HL-60 (cell line): Measurements from ENCODE around the gene OSBPL2.
A peak's percentile ranks its signal among the peaks of the same experiment; 100 is the strongest.

Source experiments
- DNase-seq, 2 experiments: peaks; one replicate each; pipeline ENCODE4 v3.0.0-alpha.2; 2010 to 2020; ENCODE audit warnings: low read depth in 1 of 2, low spot score in 1 of 2
- H3K27ac ChIP-seq: fragments of 250-450 bp; sonication (Bioruptor Pico); replicated peaks from 2 replicates; pipeline ENCODE4 v1.5.1; 2020; ENCODE audit warnings: mild to moderate bottlenecking, moderate library complexity
- H3K27me3 ChIP-seq: fragments of 250-450 bp; sonication (Bioruptor Pico); 2 replicates; pipeline ENCODE4 v1.5.1; 2021; ENCODE audit warnings: mild to moderate bottlenecking, moderate library complexity; ENCODE audit not compliant: insufficient read depth, poor library complexity, severe bottlenecking
- H3K4me3 ChIP-seq: replicated peaks from 2 replicates; pipeline ENCODE4 v1.5.1; 2011; ENCODE audit warnings: mild to moderate bottlenecking, control low read depth, low read length; ENCODE audit not compliant: insufficient read depth
- GABPA ChIP-seq: IDR thresholded peaks from 2 replicates; pipeline ENCODE4 v1.6.1; 2012; ENCODE audit warnings: low read depth
- POLR2AphosphoS5 ChIP-seq: IDR thresholded peaks from 2 replicates; pipeline ENCODE4 v1.6.1; 2012; ENCODE audit warnings: low read depth
- SPI1 ChIP-seq: IDR thresholded peaks from 2 replicates; pipeline ENCODE4 v1.6.1; 2012; ENCODE audit warnings: low read depth, mild to moderate bottlenecking, borderline replicate concordance
- TF ChIP-seq, protein P1 (sequence below): IDR thresholded peaks from 2 replicates; pipeline ENCODE4 v1.6.1; 2012; ENCODE audit warnings: low read depth; ENCODE audit not compliant: insufficient replicate concordance
- TF ChIP-seq, protein P2 (sequence below): IDR thresholded peaks from one replicate; pipeline ENCODE4 v1.5.1; 2011; ENCODE audit warnings: low read length, control low read depth, inconsistent platforms; ENCODE audit not compliant: insufficient read depth

Gene OSBPL2

DNA sequence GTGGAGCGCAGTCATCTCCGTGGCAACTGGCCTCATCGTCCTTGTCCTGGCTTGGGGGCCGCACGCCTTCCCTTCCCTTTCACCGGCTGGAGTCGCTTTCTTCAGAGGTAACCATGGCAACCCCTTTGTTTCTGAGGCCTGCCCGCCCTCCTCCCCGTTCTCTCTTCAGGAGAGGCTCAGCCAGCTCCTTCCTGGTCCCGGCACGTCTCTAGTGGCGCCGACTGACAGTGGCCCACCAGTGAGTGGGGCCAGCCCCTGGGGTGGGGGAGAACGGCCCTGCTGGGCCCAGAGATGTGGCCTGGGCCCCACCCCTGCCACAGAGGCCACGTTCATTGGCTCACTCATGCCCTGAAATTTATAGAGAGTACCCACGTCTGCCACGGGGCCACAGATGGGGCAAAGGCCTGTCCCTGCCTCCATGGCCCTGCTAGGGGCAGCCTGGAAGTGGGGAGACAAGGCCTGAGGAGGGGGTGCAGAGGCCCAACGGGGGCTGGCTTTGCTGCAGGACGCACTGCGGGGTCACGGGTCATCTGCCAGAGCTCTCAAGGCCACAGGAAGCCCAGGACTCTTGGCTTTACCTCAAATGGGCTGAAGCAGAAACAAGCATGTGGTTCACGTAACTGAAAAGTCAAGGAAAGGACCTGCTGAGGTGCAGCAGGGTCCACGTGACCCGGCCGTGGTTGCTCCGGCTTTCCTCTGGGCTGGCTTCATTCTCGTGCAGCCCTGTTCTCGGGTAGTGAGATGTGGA lies 1.4 kb upstream of the OSBPL2 start:
- no peak for DNase-seq
- TF ChIP-seq, protein P1, sequence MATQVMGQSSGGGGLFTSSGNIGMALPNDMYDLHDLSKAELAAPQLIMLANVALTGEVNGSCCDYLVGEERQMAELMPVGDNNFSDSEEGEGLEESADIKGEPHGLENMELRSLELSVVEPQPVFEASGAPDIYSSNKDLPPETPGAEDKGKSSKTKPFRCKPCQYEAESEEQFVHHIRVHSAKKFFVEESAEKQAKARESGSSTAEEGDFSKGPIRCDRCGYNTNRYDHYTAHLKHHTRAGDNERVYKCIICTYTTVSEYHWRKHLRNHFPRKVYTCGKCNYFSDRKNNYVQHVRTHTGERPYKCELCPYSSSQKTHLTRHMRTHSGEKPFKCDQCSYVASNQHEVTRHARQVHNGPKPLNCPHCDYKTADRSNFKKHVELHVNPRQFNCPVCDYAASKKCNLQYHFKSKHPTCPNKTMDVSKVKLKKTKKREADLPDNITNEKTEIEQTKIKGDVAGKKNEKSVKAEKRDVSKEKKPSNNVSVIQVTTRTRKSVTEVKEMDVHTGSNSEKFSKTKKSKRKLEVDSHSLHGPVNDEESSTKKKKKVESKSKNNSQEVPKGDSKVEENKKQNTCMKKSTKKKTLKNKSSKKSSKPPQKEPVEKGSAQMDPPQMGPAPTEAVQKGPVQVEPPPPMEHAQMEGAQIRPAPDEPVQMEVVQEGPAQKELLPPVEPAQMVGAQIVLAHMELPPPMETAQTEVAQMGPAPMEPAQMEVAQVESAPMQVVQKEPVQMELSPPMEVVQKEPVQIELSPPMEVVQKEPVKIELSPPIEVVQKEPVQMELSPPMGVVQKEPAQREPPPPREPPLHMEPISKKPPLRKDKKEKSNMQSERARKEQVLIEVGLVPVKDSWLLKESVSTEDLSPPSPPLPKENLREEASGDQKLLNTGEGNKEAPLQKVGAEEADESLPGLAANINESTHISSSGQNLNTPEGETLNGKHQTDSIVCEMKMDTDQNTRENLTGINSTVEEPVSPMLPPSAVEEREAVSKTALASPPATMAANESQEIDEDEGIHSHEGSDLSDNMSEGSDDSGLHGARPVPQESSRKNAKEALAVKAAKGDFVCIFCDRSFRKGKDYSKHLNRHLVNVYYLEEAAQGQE, result no peak
- TF ChIP-seq, protein P2, sequence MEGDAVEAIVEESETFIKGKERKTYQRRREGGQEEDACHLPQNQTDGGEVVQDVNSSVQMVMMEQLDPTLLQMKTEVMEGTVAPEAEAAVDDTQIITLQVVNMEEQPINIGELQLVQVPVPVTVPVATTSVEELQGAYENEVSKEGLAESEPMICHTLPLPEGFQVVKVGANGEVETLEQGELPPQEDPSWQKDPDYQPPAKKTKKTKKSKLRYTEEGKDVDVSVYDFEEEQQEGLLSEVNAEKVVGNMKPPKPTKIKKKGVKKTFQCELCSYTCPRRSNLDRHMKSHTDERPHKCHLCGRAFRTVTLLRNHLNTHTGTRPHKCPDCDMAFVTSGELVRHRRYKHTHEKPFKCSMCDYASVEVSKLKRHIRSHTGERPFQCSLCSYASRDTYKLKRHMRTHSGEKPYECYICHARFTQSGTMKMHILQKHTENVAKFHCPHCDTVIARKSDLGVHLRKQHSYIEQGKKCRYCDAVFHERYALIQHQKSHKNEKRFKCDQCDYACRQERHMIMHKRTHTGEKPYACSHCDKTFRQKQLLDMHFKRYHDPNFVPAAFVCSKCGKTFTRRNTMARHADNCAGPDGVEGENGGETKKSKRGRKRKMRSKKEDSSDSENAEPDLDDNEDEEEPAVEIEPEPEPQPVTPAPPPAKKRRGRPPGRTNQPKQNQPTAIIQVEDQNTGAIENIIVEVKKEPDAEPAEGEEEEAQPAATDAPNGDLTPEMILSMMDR, result no peak
- TF ChIP-seq GABPA (no peak), POLR2AphosphoS5 (no peak), SPI1 (no peak)
- Histone ChIP-seq H3K27ac (no peak overlapping the region), H3K4me3 (no peak overlapping the region), H3K27me3 (no peaks in the 10 kb centered on the region)

DNA sequence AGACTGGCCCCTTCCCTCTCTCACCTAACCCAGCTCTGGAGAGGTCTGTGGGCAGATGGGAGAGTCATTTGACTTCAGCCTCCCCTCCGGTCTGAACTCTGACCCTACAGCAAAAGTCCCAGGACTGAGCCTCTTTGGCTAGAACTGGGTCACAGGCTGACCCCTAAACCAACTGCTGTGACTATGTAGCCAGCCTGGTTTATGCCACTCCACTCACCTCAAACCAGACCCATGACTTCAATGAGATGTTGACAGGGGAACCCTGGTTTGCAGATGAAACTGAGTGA lies 864 bp upstream of the OSBPL2 start:
- Histone ChIP-seq H3K27me3 (no peaks in the 10 kb centered on the region), H3K4me3 (no peak overlapping the region; the same call in 1 of the 2 replicates), H3K27ac (no peak overlapping the region)
- TF ChIP-seq SPI1 (no peak), GABPA (no peak), POLR2AphosphoS5 (no peak)
- TF ChIP-seq, protein P2, result no peak
- TF ChIP-seq, protein P1, result no peak
- DNase-seq, result no peak

DNA sequence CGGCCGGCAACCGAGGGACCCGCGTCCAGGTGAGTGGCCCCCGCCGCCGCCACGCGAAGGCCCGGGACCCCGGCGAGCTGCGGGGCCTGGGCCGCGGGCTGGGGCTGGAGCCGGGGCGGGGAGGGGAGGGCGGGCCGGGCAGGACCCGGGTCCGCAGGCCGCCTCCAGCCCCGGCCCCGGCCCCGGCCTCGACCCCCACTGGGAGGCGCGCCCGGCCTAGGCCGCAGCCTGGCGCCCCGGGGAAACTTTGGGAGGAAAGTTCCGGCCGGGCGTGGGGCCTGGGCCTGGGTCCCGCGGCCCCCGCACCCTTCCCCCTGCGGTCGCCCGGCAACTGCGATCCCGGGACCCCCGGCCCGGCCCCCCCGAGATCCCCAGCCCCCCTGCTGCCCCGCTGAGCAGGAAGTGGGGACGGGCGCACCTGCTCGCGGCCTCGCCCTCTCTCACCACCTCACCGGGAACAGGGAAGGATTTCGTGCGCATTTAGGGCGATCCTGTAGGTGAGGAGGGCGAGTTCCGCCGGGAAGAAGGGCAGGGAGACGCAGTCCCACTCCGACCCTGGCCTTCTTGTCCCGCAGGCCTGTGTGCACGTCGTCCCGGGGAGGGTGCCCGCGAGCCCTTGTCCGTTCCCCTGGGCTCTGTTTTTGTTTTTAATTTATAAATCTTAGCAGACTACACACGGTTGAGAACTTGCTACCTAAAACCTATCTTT lies 402 bp downstream of the OSBPL2 start:
- TF ChIP-seq, protein P2, result no peak
- TF ChIP-seq POLR2AphosphoS5 (no peak), GABPA (no peak), SPI1 (no peak)
- TF ChIP-seq, protein P1, result no peak
- peak overlapping the region; percentile 50 for H3K27ac ChIP-seq
- peak overlapping the region; percentile 71 for H3K4me3 ChIP-seq
- H3K27me3 ChIP-seq, result no peaks in the 10 kb centered on the region
- DNase-seq, result peak in 1 of 2 experiments; percentile 10
